Right lung (tissue), 5 donors: ENCODE measurements around the gene KPNA5. TPM values are rescaled to one million over a fixed set of nuclear protein-coding genes. Genes with fewer than 3 reads are reported as not detected.

Experiments
- DNase-seq, 2 donors: peaks; one replicate each; pipeline ENCODE4 v3.0.0-alpha.2; 2013
- polyA plus RNA-seq, 5 donors: library from polyadenylated mRNA; unstranded; fragments of 120-200 nt; gene quantifications; one replicate each; pipeline versions ENCODE4 v1.2.1 to v1.2.3, GENCODE V29; 2013; ENCODE audit warnings: inconsistent platforms in 1 of 5, low replicate concordance in 1 of 5; ENCODE audit not compliant: insufficient read length in 5 of 5, insufficient read depth in 1 of 5

KPNA5 gene
- polyA plus RNA-seq, 5 donors = 16.2 to 32.8 (median 30.4) TPM

DNA sequence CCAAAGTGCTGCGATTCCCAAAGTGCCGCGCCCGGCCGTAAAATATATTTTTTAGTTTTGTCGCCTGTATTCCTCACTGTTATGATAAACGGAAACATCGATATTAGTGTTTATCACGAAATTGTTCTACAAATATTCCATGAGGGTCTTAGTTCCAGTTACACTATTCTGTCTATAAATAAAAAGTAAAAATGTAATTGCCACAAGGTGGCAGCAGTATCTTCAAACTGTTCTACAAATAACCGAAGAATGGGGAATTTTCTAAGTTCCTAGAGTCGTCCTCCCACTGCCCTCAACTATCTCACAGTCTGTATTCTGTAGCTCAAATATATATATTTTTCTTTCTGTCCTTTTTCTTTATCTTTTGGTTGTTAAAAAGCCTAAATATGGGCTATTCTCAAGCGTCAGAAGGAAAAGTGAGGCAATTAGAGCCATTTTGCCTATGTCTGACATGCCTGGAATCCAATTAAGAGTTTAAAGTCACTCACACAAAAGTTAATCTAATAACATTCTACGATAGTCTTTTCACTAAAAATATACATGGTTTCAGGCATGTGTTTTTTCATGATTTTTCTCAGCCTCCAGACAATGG is 98.7 kb downstream of the KPNA5 start:
- DNase-seq = peak; percentile 47 to 55

DNA sequence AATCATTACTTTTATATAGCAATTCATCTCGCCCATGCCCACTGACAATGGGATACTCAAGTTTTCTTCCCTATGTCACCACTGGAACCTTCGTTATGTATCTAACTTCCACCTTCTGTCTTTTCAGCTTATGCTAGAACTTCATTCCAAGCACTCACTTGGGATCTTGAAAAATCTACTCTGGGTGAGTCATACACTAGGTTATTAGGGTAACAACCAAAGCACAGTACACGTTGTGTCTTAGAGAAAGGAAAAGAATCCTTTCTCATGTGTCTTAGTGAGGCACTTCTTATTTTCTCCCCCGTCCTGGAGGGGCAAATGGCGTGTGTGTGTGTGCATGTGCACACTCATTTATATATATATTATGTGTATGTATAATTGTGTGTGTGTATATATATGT is 102.8 kb downstream of the KPNA5 start:
- DNase-seq = no peak

Other genes with a start within 250 kb of the KPNA5 start
- 1 to 10 TPM; 3.1 to 8.0 (median 6.1) TPM for gene CALHM6, start 219.8 kb upstream of the KPNA5 start, polyA plus RNA-seq
- 1 to 10 TPM; 3.8 to 6.8 (median 6.3) TPM for gene CALHM5, start 169.6 kb upstream of the KPNA5 start, polyA plus RNA-seq
- gene TRAPPC3L, start 135.5 kb upstream of the KPNA5 start, polyA plus RNA-seq = under 1 TPM; 0.31 to 0.95 (median 0.48) TPM
- under 1 TPM in 1 of 5 donors, not detected in 4; 0.13 TPM for gene CALHM4, start 127.5 kb upstream of the KPNA5 start, polyA plus RNA-seq
- gene RWDD1, start 109.7 kb upstream of the KPNA5 start, polyA plus RNA-seq = 100 to 1,000 TPM in 2 of 5 donors, 10 to 100 TPM in 3; 73.3 to 104 (median 80.1) TPM
- 10 to 100 TPM in 2 of 5 donors, 1 to 10 TPM in 3; 7.5 to 11.4 (median 9.2) TPM for gene RSPH4A, start 64.7 kb upstream of the KPNA5 start, polyA plus RNA-seq
- gene ZUP1, start 12.4 kb upstream of the KPNA5 start, polyA plus RNA-seq = 10 to 100 TPM; 13.0 to 18.1 (median 16.7) TPM
- gene FAM162B, start 84.5 kb downstream of the KPNA5 start, polyA plus RNA-seq = 100 to 1,000 TPM in 1 of 5 donors, 10 to 100 TPM in 4; 62.2 to 106 (median 71.8) TPM
- under 1 TPM; 0.09 to 0.31 (median 0.15) TPM for gene GPRC6A, start 147.9 kb downstream of the KPNA5 start, polyA plus RNA-seq
- 1 to 10 TPM; 1.0 to 2.9 (median 2.3) TPM for gene RFX6, start 196.0 kb downstream of the KPNA5 start, polyA plus RNA-seq